Esophagus (tissue), 2 donors: ENCODE results near the gene DYNC1I1. TPM values are rescaled to one million over a fixed set of nuclear protein-coding genes. Genes with fewer than 3 reads are reported as not detected.

Source experiments
- H3K27ac ChIP-seq, 2 donors: one replicate each; pipeline ENCODE4 v1.5.1; 2013; ENCODE audit warnings: low read depth in 2 of 2, mild to moderate bottlenecking in 2 of 2, inconsistent platforms in 1 of 2, low read length in 1 of 2, moderate library complexity in 1 of 2
- H3K27me3 ChIP-seq, 2 donors: one replicate each; pipeline ENCODE4 v1.6.1; 2013; ENCODE audit warnings: low read length in 2 of 2, control low read depth in 1 of 2, mild to moderate bottlenecking in 1 of 2; ENCODE audit not compliant: insufficient read depth in 2 of 2, control insufficient read depth in 1 of 2
- H3K36me3 ChIP-seq, 2 donors: one replicate each; pipeline ENCODE4 v1.6.1; 2013; ENCODE audit warnings: low read length in 1 of 2; ENCODE audit not compliant: control insufficient read depth in 2 of 2, insufficient read depth in 2 of 2
- H3K4me1 ChIP-seq, 2 donors: one replicate each; pipeline ENCODE4 v1.6.1; 2013; ENCODE audit warnings: low read length in 1 of 2; ENCODE audit not compliant: control insufficient read depth in 2 of 2, insufficient read depth in 2 of 2
- H3K4me3 ChIP-seq, 2 donors: one replicate each; pipeline ENCODE4 v1.5.1; 2013; ENCODE audit warnings: low read length in 2 of 2, mild to moderate bottlenecking in 2 of 2, low read depth in 1 of 2, moderate library complexity in 1 of 2
- H3K9me3 ChIP-seq, 2 donors: one replicate each; pipeline ENCODE4 v1.6.1; 2013; ENCODE audit warnings: mild to moderate bottlenecking in 2 of 2, low read depth in 1 of 2, low read length in 1 of 2, moderate library complexity in 1 of 2; ENCODE audit not compliant: control insufficient read depth in 2 of 2, insufficient read depth in 1 of 2
- WGBS, 2 donors: extraction: QIAGEN DNeasy Blood & Tissue Kit; methylation state at CpG; one replicate each; pipeline ENCODE4 v1.1.7; 2013; 5-methylcytosine and 5-hydroxymethylcytosine counted together
- polyA plus RNA-seq, 2 donors: library from polyadenylated mRNA; stranded (reverse); fragments of 200-250 nt; gene quantifications; one replicate each; pipeline ENCODE4 v1.2.3, GENCODE V29; 2013
- donor health status: healthy with polysubstance abuse.
- donor health status: Bipolar disorder and iron deficiency.

The DYNC1I1 gene
- polyA plus RNA-seq, 2 donors, result 0.20 to 0.69 TPM

DNA sequence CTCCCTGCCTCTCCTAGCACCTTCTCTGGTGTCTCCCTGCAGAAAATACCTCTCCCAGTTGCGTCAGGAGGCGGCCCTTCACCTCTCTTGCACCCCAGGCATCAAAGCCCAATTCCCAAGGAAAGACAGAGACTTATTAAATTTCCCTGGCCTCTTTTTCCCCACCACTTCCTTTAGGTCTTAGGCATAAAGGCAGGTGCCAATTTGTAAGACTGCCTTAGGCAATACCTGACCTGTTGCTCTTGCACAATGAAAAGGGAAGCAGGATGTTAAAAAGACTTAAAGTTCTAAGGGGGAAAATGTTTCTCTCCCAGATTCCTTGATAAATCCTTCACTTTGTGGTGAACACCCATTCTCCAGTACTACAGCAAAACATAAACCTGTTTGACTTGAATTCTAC, 362.9 kb downstream of the DYNC1I1 start:
- H3K36me3 ChIP-seq, result no peaks in the 10 kb centered on the region
- H3K4me1 ChIP-seq, result peaks cover 0 to 3% of the 10 kb centered on the region in 2 donors
- H3K27me3 ChIP-seq, result no peaks in the 10 kb centered on the region
- no peak overlapping the region for H3K4me3 ChIP-seq
- H3K9me3 ChIP-seq, result no peaks in the 10 kb centered on the region
- no peak overlapping the region for H3K27ac ChIP-seq
- WGBS, 2 donors, result 67 to 97% methylated on average over 2 of the region's 2 CpGs

- H3K27ac ChIP-seq, result no peak overlapping the region
- peaks cover 0 to 3% of the 10 kb centered on the region in 2 donors for H3K36me3 ChIP-seq
- H3K9me3 ChIP-seq, result no peaks in the 10 kb centered on the region
- no peaks in the 10 kb centered on the region for H3K27me3 ChIP-seq
- H3K4me1 ChIP-seq, result peaks cover 0 to 3% of the 10 kb centered on the region in 2 donors
- 58 to 79% methylated on average over 5 of the region's 5 CpGs for WGBS, 2 donors
- H3K4me3 ChIP-seq, result no peak overlapping the region
Measured at GRCh38 chr7:96136600-96137239, 364.4 kb downstream of the DYNC1I1 start.

DNA sequence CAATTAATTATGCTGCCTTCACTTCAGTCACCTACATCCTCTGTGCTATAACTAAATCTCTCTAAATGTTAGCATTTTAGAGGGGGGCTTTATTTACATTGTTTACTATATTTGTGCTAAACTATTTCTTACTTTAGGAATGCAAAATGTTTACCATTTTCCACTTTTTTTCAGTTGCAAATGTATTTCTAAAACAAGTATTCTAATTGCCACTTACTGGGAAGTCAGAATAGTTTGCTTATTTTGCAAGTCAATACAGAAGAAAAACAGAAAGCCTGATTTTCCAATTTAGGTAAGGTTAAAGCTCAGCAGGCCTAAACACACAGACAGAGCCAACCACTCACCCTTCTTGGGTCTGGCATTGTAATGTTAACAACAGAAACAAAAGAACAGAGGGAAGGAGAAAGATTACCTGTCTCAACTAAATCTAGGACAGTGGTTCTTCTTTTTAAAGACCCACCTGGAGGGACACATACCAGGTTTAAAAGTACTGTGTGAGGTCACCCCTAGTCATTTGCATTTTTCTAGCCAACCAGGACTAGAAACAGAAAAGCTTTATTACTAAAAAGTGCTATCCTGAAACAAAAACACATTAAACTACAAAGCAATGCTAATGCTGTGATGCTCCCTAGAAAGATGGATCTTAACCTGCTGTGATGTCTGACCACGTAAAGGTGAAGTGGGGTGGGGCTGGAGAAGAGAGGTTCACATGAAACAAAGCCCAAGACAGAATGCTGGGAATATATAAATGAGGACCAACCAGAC, 371.3 kb downstream of the DYNC1I1 start:
- no peak overlapping the region for H3K27ac ChIP-seq
- no peaks in the 10 kb centered on the region for H3K27me3 ChIP-seq
- H3K4me3 ChIP-seq, result no peak overlapping the region
- 85 to 99% methylated on average over 1 of the region's 1 CpG for WGBS, 2 donors
- H3K9me3 ChIP-seq, result no peaks in the 10 kb centered on the region
- H3K4me1 ChIP-seq, result no peaks in the 10 kb centered on the region
- H3K36me3 ChIP-seq, result peaks cover 0 to 3% of the 10 kb centered on the region in 2 donors

DNA sequence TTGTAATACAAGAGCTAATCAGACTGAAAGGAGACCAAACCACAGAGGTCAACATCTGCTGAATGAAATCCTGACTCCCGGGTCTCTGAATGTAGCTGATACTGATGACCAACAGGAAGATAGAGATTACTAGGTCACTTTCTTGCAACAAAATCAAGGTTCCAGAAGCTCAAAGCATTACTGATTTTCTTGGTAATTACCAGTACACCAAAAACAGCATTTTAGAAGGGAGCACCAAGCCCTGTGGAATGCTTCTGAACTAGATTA, 371.8 kb downstream of the DYNC1I1 start:
- 73 to 88% methylated on average over 1 of the region's 1 CpG for WGBS, 2 donors
- peaks cover 0 to 3% of the 10 kb centered on the region in 2 donors for H3K36me3 ChIP-seq
- no peaks in the 10 kb centered on the region for H3K9me3 ChIP-seq

More for the DNA sequence above, 371.8 kb downstream of the DYNC1I1 start:
- no peaks in the 10 kb centered on the region for H3K27me3 ChIP-seq
- no peaks in the 10 kb centered on the region for H3K4me1 ChIP-seq
- H3K4me3 ChIP-seq, result no peak overlapping the region
- no peak overlapping the region for H3K27ac ChIP-seq

Other genes with a start within 250 kb of the DYNC1I1 start
- 10 to 100 TPM; 13.3 to 31.7 TPM for gene PDK4, start 176.0 kb upstream of the DYNC1I1 start, polyA plus RNA-seq